Fibroblast of villous mesenchyme (primary cell): ENCODE data around the gene CFAP100. TPM values are rescaled to one million over a fixed set of nuclear protein-coding genes. Genes with fewer than 3 reads are reported as not detected.

Experiments used
- DNase-seq: peaks from one replicate; pipeline ENCODE4 v3.0.0-alpha.2; 2010; ENCODE audit warnings: low read depth
- H3K4me3 ChIP-seq: 2 replicates; pipeline ENCODE4 v1.5.1; 2011; ENCODE audit warnings: low read depth, mild to moderate bottlenecking, low read length
- CTCF ChIP-seq: IDR thresholded peaks from 2 replicates; pipeline ENCODE4 v1.5.1; 2012; ENCODE audit warnings: low read depth, mild to moderate bottlenecking, low read length; ENCODE audit not compliant: insufficient read depth
- total RNA-seq: library from RNA; depleted of rRNA; stranded (reverse); fragments of >200 nt; gene quantifications from 2 replicates; pipeline ENCODE4 v1.2.3, GENCODE V29; 2012

The CFAP100 gene
- total RNA-seq, 1 donor: not detected

- H3K4me3 ChIP-seq: no peak overlapping the region
- TF ChIP-seq CTCF: no peak
- peak; percentile 3 for DNase-seq
Observed at GRCh38 chr3:126432361-126433104, 37.8 kb downstream of the CFAP100 start.

- no peak for TF ChIP-seq CTCF
- no peak for DNase-seq
- H3K4me3 ChIP-seq: no peak overlapping the region
Observed at GRCh38 chr3:126433105-126433430, 38.4 kb downstream of the CFAP100 start.

- no peak for TF ChIP-seq CTCF
- no peak for DNase-seq
- no peak overlapping the region for H3K4me3 ChIP-seq
Observed at GRCh38 chr3:126433496-126434263, 39.0 kb downstream of the CFAP100 start.

GRCh38 chr3:126434264-126434590 lies 39.5 kb downstream of the CFAP100 start:
- H3K4me3 ChIP-seq: no peak overlapping the region
- TF ChIP-seq CTCF: no peak
- no peak for DNase-seq

DNA sequence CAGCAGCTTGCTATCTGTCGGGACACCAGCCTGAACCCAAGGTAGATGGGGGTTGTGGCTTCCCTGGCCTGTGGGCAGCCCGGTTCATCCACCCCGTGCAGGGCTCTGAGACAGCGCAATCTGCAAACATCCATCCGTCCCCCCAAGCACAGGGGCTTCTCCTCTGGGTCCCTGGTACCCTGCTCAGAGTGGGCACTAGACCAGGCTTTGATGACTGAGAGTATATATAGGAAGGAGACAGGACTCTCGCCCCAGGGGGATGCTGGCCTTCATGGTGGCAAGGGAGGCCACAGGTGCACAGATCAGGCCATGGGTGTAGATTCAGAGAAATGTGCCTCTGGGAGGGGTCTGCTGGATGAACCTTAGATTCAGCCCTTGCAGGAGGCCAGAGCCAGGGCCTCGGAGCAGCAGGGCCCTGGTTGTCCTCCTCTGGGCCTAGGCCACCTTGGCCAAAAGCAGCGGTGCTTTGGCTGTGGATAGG lies 40.3 kb downstream of the CFAP100 start:
- no peak for DNase-seq
- H3K4me3 ChIP-seq: no peak overlapping the region
- no peak for TF ChIP-seq CTCF

GRCh38 chr3:126435456-126436315 lies 41.0 kb downstream of the CFAP100 start:
- no peak for TF ChIP-seq CTCF
- H3K4me3 ChIP-seq: no peak overlapping the region

More at GRCh38 chr3:126435456-126436315, 41.0 kb downstream of the CFAP100 start:
- no peak for DNase-seq
